Thymus (tissue), 11 donors: Measurements from ENCODE around the gene ACAN. TPM values are rescaled to one million over a fixed set of nuclear protein-coding genes. Genes with fewer than 3 reads are reported as not detected.

ENCODE experiments used
- DNase-seq, 9 donors: peaks; one replicate each; pipeline ENCODE4 v3.0.0-alpha.2; 2013; ENCODE audit warnings: low spot score in 9 of 9, low read depth in 6 of 9, missing footprints in 1 of 9
- H3K27ac ChIP-seq, 2 donors: one replicate each; pipeline ENCODE4 v1.5.1; 2013; ENCODE audit warnings: control low read depth in 1 of 2, low read depth in 1 of 2, low read length in 1 of 2, mild to moderate bottlenecking in 1 of 2, moderate library complexity in 1 of 2
- H3K27me3 ChIP-seq, 2 donors: one replicate each; pipeline ENCODE4 v1.5.1; 2013; ENCODE audit warnings: low read length in 1 of 2; ENCODE audit not compliant: control insufficient read depth in 2 of 2, insufficient read depth in 1 of 2
- H3K36me3 ChIP-seq, 2 donors: one replicate each; pipeline ENCODE4 v1.5.1; 2013; ENCODE audit warnings: low read length in 1 of 2, mild to moderate bottlenecking in 1 of 2, moderate library complexity in 1 of 2; ENCODE audit not compliant: control insufficient read depth in 2 of 2, insufficient read depth in 2 of 2
- H3K4me1 ChIP-seq, 2 donors: one replicate each; pipeline ENCODE4 v1.5.1; 2013; ENCODE audit warnings: low read length in 2 of 2; ENCODE audit not compliant: control insufficient read depth in 2 of 2, insufficient read depth in 2 of 2
- H3K4me3 ChIP-seq, 2 donors: one replicate each; pipeline ENCODE4 v1.5.1; 2013; ENCODE audit warnings: low read length in 2 of 2, control low read depth in 1 of 2, mild to moderate bottlenecking in 1 of 2
- H3K9me3 ChIP-seq, 2 donors: one replicate each; pipeline ENCODE4 v1.5.1; 2013; ENCODE audit warnings: low read length in 1 of 2, mild to moderate bottlenecking in 1 of 2; ENCODE audit not compliant: control insufficient read depth in 2 of 2, insufficient read depth in 1 of 2
- WGBS: extraction: QIAGEN DNeasy Blood & Tissue Kit; methylation state at CpG from one replicate; pipeline ENCODE4 v1.1.7; 2013; 5-methylcytosine and 5-hydroxymethylcytosine counted together
- polyA plus RNA-seq: library from polyadenylated mRNA; stranded (reverse); fragments of 200-250 nt; gene quantifications from one replicate; pipeline ENCODE4 v1.2.3, GENCODE V29; 2013
- total RNA-seq: library from RNA; stranded (reverse); fragments of 120-200 nt; gene quantifications from one replicate; pipeline ENCODE4 v1.2.4, GENCODE V29; 2013
- donor health status: healthy.

ACAN gene
- total and polyA plus RNA-seq, 2 donors: 0.28 to 0.80 TPM

DNA sequence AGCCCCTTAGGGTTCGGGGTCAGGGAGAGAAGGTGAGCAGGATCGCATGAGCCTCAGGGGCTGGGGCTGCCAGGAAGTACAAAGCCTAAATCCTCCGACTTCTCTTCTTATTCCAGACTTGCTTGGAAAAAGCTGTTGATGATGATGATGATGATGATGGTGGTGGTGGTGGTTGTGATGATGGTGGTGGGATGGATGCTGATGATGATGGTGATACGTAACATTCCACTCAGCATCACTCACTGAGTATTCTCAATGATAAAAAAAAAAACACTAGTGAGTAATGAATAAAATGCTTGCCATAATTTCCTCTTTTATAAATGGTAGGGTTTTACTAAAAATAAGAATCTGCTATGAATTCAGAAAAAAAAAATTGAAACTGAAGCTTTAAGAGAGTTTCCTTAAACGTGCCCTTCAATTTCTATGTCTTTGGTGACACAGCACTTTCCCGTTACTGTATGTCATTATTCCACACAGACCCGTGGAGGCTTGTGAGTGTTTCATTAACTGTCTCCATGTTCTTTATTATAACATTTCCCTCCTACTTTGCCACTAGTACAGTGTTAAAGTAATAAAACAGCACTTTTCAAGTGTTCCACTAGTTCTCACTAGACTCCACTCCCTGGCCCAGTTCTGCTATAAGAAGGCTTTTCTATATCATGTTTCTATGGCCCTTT lies 5.4 kb upstream of the ACAN start:
- Histone ChIP-seq H3K27ac (no peak overlapping the region), H3K9me3 (no peaks in the 10 kb centered on the region), H3K36me3 (no peaks in the 10 kb centered on the region), H3K27me3 (peaks cover 15 to 44% of the 10 kb centered on the region in 2 donors), H3K4me1 (no peaks in the 10 kb centered on the region), H3K4me3 (no peak overlapping the region)
- WGBS: 62% methylated on average over 7 of the region's 7 CpGs
- DNase-seq: no peak

DNA sequence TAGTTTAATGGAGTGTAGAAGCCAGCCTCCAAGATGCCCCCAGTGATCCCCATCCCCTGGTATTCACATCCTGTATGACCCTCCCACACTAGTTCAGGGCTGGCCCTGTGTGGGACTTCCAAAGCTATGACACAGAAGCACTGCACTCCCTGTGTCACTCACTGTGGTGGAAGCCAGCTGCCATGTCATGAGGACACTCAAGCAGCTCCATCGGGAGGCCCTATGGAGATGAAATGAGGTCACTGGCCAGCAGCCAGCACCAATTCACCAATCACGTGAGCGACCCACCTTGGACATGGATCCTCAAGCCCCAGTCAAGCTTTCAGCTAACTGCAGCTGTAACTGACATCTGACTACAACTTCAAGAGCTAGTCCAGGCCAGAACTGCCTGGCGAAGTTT lies 3.9 kb upstream of the ACAN start:
- no peak overlapping the region for H3K4me3 ChIP-seq
- H3K36me3 ChIP-seq: no peaks in the 10 kb centered on the region
- H3K27me3 ChIP-seq: peaks cover 30 to 47% of the 10 kb centered on the region in 2 donors
- DNase-seq: no peak
- no peaks in the 10 kb centered on the region for H3K4me1 ChIP-seq
- no peak overlapping the region for H3K27ac ChIP-seq
- H3K9me3 ChIP-seq: no peaks in the 10 kb centered on the region
- WGBS: 89% methylated on average over 4 of the region's 4 CpGs

DNA sequence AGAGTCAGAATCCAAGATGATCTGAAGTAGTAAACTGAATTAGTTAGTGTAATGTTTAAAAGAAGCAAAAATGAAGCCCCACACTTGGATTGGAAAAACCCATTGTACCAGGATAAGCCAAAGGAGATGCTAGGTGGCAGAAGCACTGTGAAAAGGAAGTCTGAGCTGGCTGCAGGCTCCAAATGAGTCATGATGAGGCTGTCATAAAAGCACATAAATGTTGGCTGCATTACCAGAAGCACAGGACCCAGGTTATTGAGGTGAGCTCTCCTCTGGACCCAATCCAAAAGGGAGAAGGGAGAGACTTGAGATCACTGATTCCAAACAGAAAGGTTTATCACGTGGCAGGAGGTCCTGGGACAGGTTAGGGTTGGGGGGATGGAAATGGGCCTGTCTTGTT lies 3.2 kb upstream of the ACAN start:
- H3K27ac ChIP-seq: no peak overlapping the region
- no peaks in the 10 kb centered on the region for H3K9me3 ChIP-seq
- H3K4me1 ChIP-seq: no peaks in the 10 kb centered on the region
- DNase-seq: no peak
- 61% methylated on average over 1 of the region's 1 CpG for WGBS
- no peak overlapping the region for H3K4me3 ChIP-seq
- H3K27me3 ChIP-seq: peaks cover 35 to 52% of the 10 kb centered on the region in 2 donors
- no peaks in the 10 kb centered on the region for H3K36me3 ChIP-seq

GRCh38 chr15:88800738-88801137 lies 2.5 kb upstream of the ACAN start:
- Histone ChIP-seq H3K4me3 (no peak overlapping the region), H3K27me3 (peaks cover 39 to 58% of the 10 kb centered on the region in 2 donors), H3K36me3 (no peaks in the 10 kb centered on the region), H3K27ac (no peak overlapping the region), H3K4me1 (no peaks in the 10 kb centered on the region), H3K9me3 (no peaks in the 10 kb centered on the region)
- 86% methylated on average over 4 of the region's 4 CpGs for whole genome bisulfite sequencing
- no peak for DNase-seq

- H3K9me3 ChIP-seq: no peaks in the 10 kb centered on the region
- no peak for DNase-seq
- H3K27me3 ChIP-seq: peaks cover 43 to 69% of the 10 kb centered on the region in 2 donors
- no peak overlapping the region for H3K27ac ChIP-seq
- no peaks in the 10 kb centered on the region for H3K4me1 ChIP-seq
- H3K4me3 ChIP-seq: no peak overlapping the region
- no peaks in the 10 kb centered on the region for H3K36me3 ChIP-seq
- WGBS: 12% methylated on average over 20 of the region's 20 CpGs
Measured at GRCh38 chr15:88802250-88802990, 816 bp upstream of the ACAN start.

DNA sequence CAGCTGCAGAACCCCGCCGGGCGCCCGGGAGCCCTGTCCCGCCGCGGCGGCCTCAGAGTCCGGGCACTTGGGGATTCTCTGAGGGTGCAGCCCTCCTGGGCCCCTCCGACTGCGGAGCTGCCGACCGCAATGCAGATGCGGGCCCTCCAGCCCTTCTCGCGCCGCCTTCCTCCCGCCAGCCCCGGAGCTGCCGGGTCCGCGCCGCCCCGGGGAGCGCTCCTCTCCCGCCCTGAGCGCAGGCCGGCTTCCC lies 320 bp upstream of the ACAN start:
- H3K36me3 ChIP-seq: no peaks in the 10 kb centered on the region
- H3K27ac ChIP-seq: no peak overlapping the region
- no peak for DNase-seq
- peaks cover 43 to 67% of the 10 kb centered on the region in 2 donors for H3K27me3 ChIP-seq
- no peaks in the 10 kb centered on the region for H3K4me1 ChIP-seq
- H3K9me3 ChIP-seq: no peaks in the 10 kb centered on the region
- WGBS: 4% methylated on average over 28 of the region's 28 CpGs
- H3K4me3 ChIP-seq: no peak overlapping the region

GRCh38 chr15:88803920-88804247 lies 648 bp downstream of the ACAN start:
- Histone ChIP-seq H3K4me3 (no peak overlapping the region), H3K9me3 (no peaks in the 10 kb centered on the region), H3K4me1 (no peaks in the 10 kb centered on the region), H3K27ac (no peak overlapping the region), H3K36me3 (no peaks in the 10 kb centered on the region), H3K27me3 (peaks cover 43 to 67% of the 10 kb centered on the region in 2 donors)
- no peak for DNase-seq
- 16% methylated on average over 10 of the region's 10 CpGs for WGBS

GRCh38 chr15:88804257-88804656 lies 1.0 kb downstream of the ACAN start:
- no peaks in the 10 kb centered on the region for H3K36me3 ChIP-seq
- H3K4me1 ChIP-seq: no peaks in the 10 kb centered on the region
- H3K27ac ChIP-seq: no peak overlapping the region
- H3K27me3 ChIP-seq: peaks cover 43 to 65% of the 10 kb centered on the region in 2 donors
- H3K9me3 ChIP-seq: no peaks in the 10 kb centered on the region
- H3K4me3 ChIP-seq: no peak overlapping the region
- DNase-seq: no peak
- WGBS: 45% methylated on average over 10 of the region's 10 CpGs

- no peak for DNase-seq
- 53% methylated on average over 9 of the region's 9 CpGs for WGBS
- Histone ChIP-seq H3K9me3 (no peaks in the 10 kb centered on the region), H3K4me3 (no peak overlapping the region), H3K4me1 (no peaks in the 10 kb centered on the region), H3K27ac (no peak overlapping the region), H3K27me3 (peaks cover 43 to 62% of the 10 kb centered on the region in 2 donors), H3K36me3 (no peaks in the 10 kb centered on the region)
Measured at GRCh38 chr15:88805031-88805780, 2.0 kb downstream of the ACAN start.
